T-cell (primary cell): ENCODE measurements around the gene CCR7. TPM values are rescaled to one million over a fixed set of nuclear protein-coding genes. Genes with fewer than 3 reads are reported as not detected.
A peak's percentile ranks its signal among the peaks of the same experiment; 100 is the strongest.

Experiments
- ATAC-seq, 4 experiments: fragments of 200-7000 bp in 3 of 4; fragments of 150-1000 bp in 1 of 4; cut with Tn5 transposase; replicated peaks in 1 of 4; 1 replicate in 3 of 4; 2 replicates in 1 of 4; pipeline ENCODE4 v1.10.0; 2021; ENCODE audit warnings: moderate library complexity in 3 of 4, mild to moderate bottlenecking in 2 of 4, moderate number of reproducible peaks in 1 of 4
- CTCF ChIA-PET, 2 donors: fragments of 300-600 bp; sonication (Branson Sonifier 250); formaldehyde crosslinking; loops; one replicate each; lab custom pipeline; 2022; ENCODE audit warnings: antibody characterized with exemption in 2 of 2; lab: Charles Lee
- POLR2A ChIA-PET, 2 donors: fragments of 300-600 bp; sonication (Branson Sonifier 250); formaldehyde crosslinking; loops; one replicate each; lab custom pipeline; 2022; ENCODE audit warnings: antibody characterized with exemption in 2 of 2; lab: Charles Lee
- DNase-seq, 35 experiments: peaks; one replicate each; pipeline versions ENCODE4 v3.0.0 to v3.0.0-alpha.2; 2013 to 2023
- H3K27ac ChIP-seq: one replicate; pipeline ENCODE4 v1.5.1; 2013; ENCODE audit warnings: low read length
- H3K27me3 ChIP-seq, 2 experiments: replicated peaks in 1 of 2; 1 replicate in 1 of 2; 2 replicates in 1 of 2; pipeline versions ENCODE4 v1.6.1 to v1.7.0; 2013; ENCODE audit warnings: low read length in 1 of 2, mixed read lengths in 1 of 2; ENCODE audit not compliant: control insufficient read depth in 2 of 2, insufficient read depth in 2 of 2; ENCODE audit errors: extremely low read depth in 1 of 2
- H3K36me3 ChIP-seq, 2 donors: 1 replicate in 1 of 2; 2 replicates in 1 of 2; pipeline versions ENCODE4 v1.6.1 to v1.7.0; 2013; ENCODE audit warnings: low read length in 1 of 2; ENCODE audit not compliant: control insufficient read depth in 2 of 2, insufficient read depth in 1 of 2; ENCODE audit errors: extremely low read depth in 1 of 2
- H3K4me1 ChIP-seq, 2 experiments: 1 replicate in 1 of 2; 2 replicates in 1 of 2; pipeline versions ENCODE4 v1.6.1 to v1.7.0; 2013; ENCODE audit warnings: low read length in 2 of 2, mixed read lengths in 1 of 2; ENCODE audit not compliant: insufficient read depth in 2 of 2, control insufficient read depth in 1 of 2; ENCODE audit errors: extremely low read depth in 1 of 2
- H3K4me3 ChIP-seq, 2 donors: 1 replicate in 1 of 2; 2 replicates in 1 of 2; pipeline versions ENCODE4 v1.5.1 to v1.7.0; 2013; ENCODE audit warnings: mild to moderate bottlenecking in 2 of 2, low read length in 1 of 2, moderate library complexity in 1 of 2; ENCODE audit not compliant: control insufficient read depth in 1 of 2; ENCODE audit errors: extremely low read depth in 1 of 2
- H3K9me3 ChIP-seq: 2 replicates; pipeline ENCODE4 v1.7.0; 2013
- H3K27ac Mint-ChIP-seq, 2 donors: one replicate each; pipeline ENCODE4 v1.8.0; 2020 to 2021; ENCODE audit warnings: mild to moderate bottlenecking in 2 of 2, mixed read lengths in 2 of 2
- H3K27me3 Mint-ChIP-seq, 2 donors: one replicate each; pipeline ENCODE4 v1.8.0; 2021 to 2022; ENCODE audit warnings: mixed read lengths in 2 of 2
- H3K36me3 Mint-ChIP-seq: one replicate; pipeline ENCODE4 v1.8.0; 2021; ENCODE audit warnings: mixed read lengths
- H3K4me1 Mint-ChIP-seq, 3 donors: one replicate each; pipeline ENCODE4 v1.8.0; 2020 to 2022; ENCODE audit warnings: mixed read lengths in 3 of 3, mild to moderate bottlenecking in 1 of 3
- H3K4me3 Mint-ChIP-seq, 3 donors: one replicate each; pipeline ENCODE4 v1.8.0; 2020 to 2022; ENCODE audit warnings: mild to moderate bottlenecking in 3 of 3, mixed read lengths in 3 of 3, moderate library complexity in 3 of 3
- H3K9me3 Mint-ChIP-seq, 3 donors: one replicate each; pipeline ENCODE4 v1.8.0; 2020 to 2022; ENCODE audit warnings: mixed read lengths in 3 of 3
- WGBS: methylation state at CpG from one replicate; pipeline ENCODE4 v1.1.5; 2013; ENCODE audit warnings: missing lambda C conversion rate; ENCODE audit not compliant: insufficient coverage; 5-methylcytosine and 5-hydroxymethylcytosine counted together
- total RNA-seq, 35 experiments: library from RNA in 6 of 35; stranded (reverse) in 6 of 35; fragments of 120-200 nt in 1 of 35; gene quantifications; one replicate each; pipeline versions ENCODE4 v1.2.1 to v1.2.4 and lab custom pipeline; 2013 to 2026

Gene CCR7
- total RNA-seq, 5 donors from 2014 or later (not counting 1 experiment from before 2014, with no cell fraction given): 173 to 438 (median 340) TPM

DNA sequence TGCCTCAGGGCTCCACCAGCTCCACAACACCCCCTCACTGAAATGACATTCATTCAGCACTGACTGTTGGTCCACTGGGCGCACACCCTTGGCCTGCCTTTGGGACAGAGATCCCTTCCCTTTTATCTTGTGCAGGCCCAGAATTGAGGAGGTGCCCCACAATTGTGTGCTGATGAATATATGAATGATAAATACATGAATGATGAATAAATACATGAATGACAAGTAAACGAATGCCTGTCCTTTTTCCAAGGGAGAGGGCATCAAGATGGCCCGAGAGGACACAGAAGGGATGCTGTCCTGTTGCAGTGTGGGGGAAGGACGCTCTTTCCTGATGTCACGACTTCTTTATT is 5.7 kb downstream of the CCR7 start:
- WGBS: 9% methylated on average over 1 of the region's 5 CpGs
- CTCF ChIA-PET: interaction anchor here (0.6 to 3.3 kb wide), 28 partner anchors 8 to 212 kb away, joined by 3 to 54 read pairs (median 6); partner anchors contain the start of gene TOP2A (in 2 of the 2)
- peaks cover 24 to 62% of the 10 kb centered on the region in 2 donors for H3K36me3 ChIP-seq
- H3K4me3 ChIP-seq: peak overlapping the region; percentile 75 to 97
- Mint-ChIP-seq H3K9me3 (no peaks in the 10 kb centered on the region), H3K27ac (peak overlapping the region; percentile 95 to 100), H3K4me3 (peak overlapping the region; percentile 91 to 99 (median 93)), H3K36me3 (peaks cover 83% of the 10 kb centered on the region), H3K4me1 (peaks cover 80 to 96% (median 93%) of the 10 kb centered on the region in 3 donors), H3K27me3 (no peaks in the 10 kb centered on the region)
- H3K4me1 ChIP-seq: peaks cover 43 to 97% of the 10 kb centered on the region in 2 experiments
- DNase-seq (no peak), ATAC-seq (no peak)
- H3K9me3 ChIP-seq: no peaks in the 10 kb centered on the region
- H3K27me3 ChIP-seq: no peaks in the 10 kb centered on the region
- POLR2A ChIA-PET: interaction anchor here (0.6 to 5.9 kb wide), 9 partner anchors 11 to 73 kb away, joined by 3 to 32 read pairs (median 3); no protein-coding TSS in a partner anchor
- peak overlapping the region; percentile 89 for H3K27ac ChIP-seq

DNA sequence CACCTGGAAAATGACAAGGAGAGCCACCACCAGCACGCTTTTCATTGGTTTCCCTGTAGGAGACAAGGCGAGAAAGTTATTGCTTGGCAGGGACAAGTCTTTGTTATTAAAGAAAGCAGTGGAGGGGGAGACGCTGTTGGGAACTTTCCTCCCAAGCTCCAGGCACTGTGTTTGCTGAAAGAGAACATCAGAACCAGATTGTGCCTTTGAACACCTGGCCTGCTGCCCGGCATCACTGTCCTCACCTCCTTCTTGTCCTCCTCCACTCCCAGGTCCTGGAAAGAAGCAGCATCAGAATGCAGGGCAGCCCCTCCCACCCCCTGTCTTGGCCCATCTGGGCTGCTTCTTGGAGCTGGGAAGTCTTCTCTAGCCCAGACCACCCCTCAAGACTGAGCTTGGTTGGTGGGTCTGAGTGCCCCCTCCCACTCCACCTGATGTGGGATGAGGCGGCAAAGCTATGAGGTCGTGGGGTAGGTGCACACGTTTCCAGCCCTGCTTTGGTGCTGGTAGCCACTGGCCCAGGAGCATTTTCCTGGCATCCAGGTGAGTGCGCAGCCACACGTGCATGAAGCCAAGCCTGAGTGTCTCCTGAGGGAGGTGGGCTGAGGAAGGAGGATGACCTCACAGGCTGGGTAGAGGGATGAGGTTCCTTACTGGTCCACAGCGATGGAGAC is 6.2 kb downstream of the CCR7 start:
- Histone ChIP-seq H3K27ac (peak overlapping the region; percentile 89), H3K4me1 (peaks cover 48 to 97% of the 10 kb centered on the region in 2 experiments), H3K9me3 (no peaks in the 10 kb centered on the region), H3K36me3 (peaks cover 25 to 67% of the 10 kb centered on the region in 2 donors), H3K4me3 (peak overlapping the region in 1 of 2 donors; percentile 97), H3K27me3 (no peaks in the 10 kb centered on the region)
- CTCF ChIA-PET: interaction anchor here (1.3 to 3.3 kb wide), 5 partner anchors 24 to 196 kb away, joined by 6 to 54 read pairs (median 8); no protein-coding TSS in a partner anchor
- H3K4me1 Mint-ChIP-seq: peaks cover 85 to 98% (median 97%) of the 10 kb centered on the region in 3 donors
- peak overlapping the region; percentile 95 to 100 for H3K27ac Mint-ChIP-seq
- H3K4me3 Mint-ChIP-seq: peak overlapping the region; percentile 91 to 99 (median 93)
- POLR2A ChIA-PET: interaction anchor here (0.6 to 2.0 kb wide), 9 partner anchors 11 to 75 kb away, joined by 3 to 8 read pairs (median 3); no protein-coding TSS in a partner anchor
- WGBS: 84% methylated on average over 6 of the region's 10 CpGs
- no peaks in the 10 kb centered on the region for H3K9me3 Mint-ChIP-seq
- ATAC-seq: no peak
- peak in 2 of 35 experiments; percentile 5 to 13 for DNase-seq
- no peaks in the 10 kb centered on the region for H3K27me3 Mint-ChIP-seq
- H3K36me3 Mint-ChIP-seq: peaks cover 83% of the 10 kb centered on the region

DNA sequence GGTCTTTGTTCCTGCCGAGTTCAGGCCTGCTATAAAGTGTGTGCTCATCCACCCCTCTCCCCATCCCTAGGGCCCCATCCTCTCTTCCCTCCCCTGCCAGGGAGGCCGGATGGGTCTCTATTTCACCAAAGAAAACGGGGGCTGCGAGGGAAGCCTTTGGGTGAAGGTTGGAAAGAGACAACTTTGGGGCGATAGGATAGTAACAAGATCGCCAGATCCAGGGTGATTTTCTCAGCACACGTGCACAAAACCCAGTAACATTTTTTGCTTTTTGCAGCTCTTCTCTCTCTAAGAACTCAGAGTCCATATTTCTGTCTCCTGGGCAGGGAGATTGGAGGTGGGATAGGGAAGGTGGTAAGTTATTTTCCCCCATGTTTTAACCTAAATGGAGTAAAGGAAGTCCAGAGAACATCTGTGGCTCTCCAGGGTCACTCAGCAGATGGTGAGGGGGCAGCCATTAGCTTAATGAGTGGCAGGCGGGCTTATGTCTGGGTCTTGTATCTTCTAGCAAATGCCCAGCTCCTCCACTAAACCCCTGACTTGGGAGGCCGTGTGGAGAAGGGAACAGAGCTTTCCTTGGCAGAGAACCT is 6.9 kb downstream of the CCR7 start:
- DNase-seq: peak in 2 of 35 experiments; percentile 5 to 9

DNA sequence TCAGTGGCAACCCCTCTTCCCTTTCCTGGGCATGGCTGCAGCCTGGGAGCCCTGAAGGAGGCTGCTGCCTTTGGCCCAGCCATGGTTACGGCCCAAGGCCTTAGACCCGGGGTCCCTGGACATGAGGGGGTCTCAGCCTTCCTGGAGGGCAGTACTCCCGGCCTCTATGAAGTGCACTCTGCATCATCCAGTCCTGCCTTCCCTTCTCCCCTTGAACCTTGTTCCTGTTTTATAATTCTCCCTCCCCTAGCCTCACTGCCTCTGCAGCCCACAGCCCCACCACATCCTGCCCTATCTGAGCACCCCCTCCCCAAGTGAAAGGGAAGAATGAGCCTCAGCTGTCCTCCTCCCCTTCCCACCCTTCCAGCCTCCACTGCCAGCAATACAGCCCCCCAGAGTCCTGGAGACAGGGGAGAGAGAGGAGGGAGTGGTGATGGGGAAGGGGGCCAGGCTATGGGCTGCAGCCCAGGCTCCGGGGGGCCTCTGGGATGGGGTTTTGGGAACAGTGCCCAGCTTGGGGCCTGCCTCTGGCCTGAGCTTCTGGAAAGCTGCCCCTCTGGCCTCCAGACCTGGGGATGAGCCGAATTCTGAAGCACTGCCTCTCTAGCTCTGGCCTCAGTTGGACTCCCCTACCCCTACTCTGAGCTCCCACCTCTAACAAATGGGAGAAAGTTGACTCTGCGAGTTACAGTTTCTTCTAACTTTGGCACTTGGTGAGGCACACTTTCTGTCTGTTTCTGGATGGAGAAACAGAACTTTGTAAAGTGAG is 7.6 kb downstream of the CCR7 start:
- H3K36me3 ChIP-seq: peaks cover 28 to 74% of the 10 kb centered on the region in 2 donors
- H3K27me3 ChIP-seq: no peaks in the 10 kb centered on the region
- Mint-ChIP-seq H3K4me3 (peak overlapping the region; percentile 25 to 99 (median 52)), H3K27ac (peak overlapping the region; percentile 87 to 100), H3K4me1 (peaks cover 95 to 98% (median 97%) of the 10 kb centered on the region in 3 donors), H3K9me3 (no peaks in the 10 kb centered on the region), H3K36me3 (peaks cover 79% of the 10 kb centered on the region), H3K27me3 (no peaks in the 10 kb centered on the region)
- ATAC-seq (no peak), DNase-seq (peak in 4 of 35 experiments; percentile 14 to 36 (median 24))
- no peak overlapping the region for H3K4me3 ChIP-seq
- H3K9me3 ChIP-seq: no peaks in the 10 kb centered on the region
- 53% methylated on average over 4 of the region's 6 CpGs for WGBS
- H3K27ac ChIP-seq: peak overlapping the region; percentile 89
- ChIA-PET CTCF (interaction anchor here (0.6 to 3.3 kb wide), 6 partner anchors 23 to 158 kb away, joined by 4 to 54 read pairs (median 4); partner anchors contain the start of gene TOP2A (in 1 of the 2)), POLR2A (interaction anchor here in 1 of 2 donors (0.5 to 1.6 kb wide), 5 partner anchors 57 to 234 kb away, joined by 4 to 14 read pairs (median 8); no protein-coding TSS in a partner anchor)
- H3K4me1 ChIP-seq: peaks cover 51 to 97% of the 10 kb centered on the region in 2 experiments

More for the DNA sequence above, 6.9 kb downstream of the CCR7 start:
- no peaks in the 10 kb centered on the region for H3K27me3 Mint-ChIP-seq
- H3K27me3 ChIP-seq: no peaks in the 10 kb centered on the region
- H3K36me3 ChIP-seq: peaks cover 25 to 71% of the 10 kb centered on the region in 2 donors
- peak overlapping the region; percentile 89 for H3K27ac ChIP-seq
- peaks cover 83% of the 10 kb centered on the region for H3K36me3 Mint-ChIP-seq
- ChIA-PET POLR2A (interaction anchor here in 1 of 2 donors (0.5 to 2.0 kb wide), 5 partner anchors 10 to 176 kb away, joined by 3 to 11 read pairs (median 6); no protein-coding TSS in a partner anchor), CTCF (interaction anchor here (0.6 to 3.3 kb wide), 4 partner anchors 23 to 159 kb away, joined by 4 to 54 read pairs (median 6); no protein-coding TSS in a partner anchor)
- H3K27ac Mint-ChIP-seq: peak overlapping the region; percentile 87 to 100
- H3K9me3 Mint-ChIP-seq: no peaks in the 10 kb centered on the region
- H3K4me1 Mint-ChIP-seq: peaks cover 91 to 98% (median 97%) of the 10 kb centered on the region in 3 donors
- H3K4me3 Mint-ChIP-seq: peak overlapping the region; percentile 54 to 99 (median 91)
- H3K4me3 ChIP-seq: no peak overlapping the region
- H3K4me1 ChIP-seq: peaks cover 51 to 97% of the 10 kb centered on the region in 2 experiments
- no peak for ATAC-seq
- 80% methylated on average over 2 of the region's 9 CpGs for WGBS
- H3K9me3 ChIP-seq: no peaks in the 10 kb centered on the region

DNA sequence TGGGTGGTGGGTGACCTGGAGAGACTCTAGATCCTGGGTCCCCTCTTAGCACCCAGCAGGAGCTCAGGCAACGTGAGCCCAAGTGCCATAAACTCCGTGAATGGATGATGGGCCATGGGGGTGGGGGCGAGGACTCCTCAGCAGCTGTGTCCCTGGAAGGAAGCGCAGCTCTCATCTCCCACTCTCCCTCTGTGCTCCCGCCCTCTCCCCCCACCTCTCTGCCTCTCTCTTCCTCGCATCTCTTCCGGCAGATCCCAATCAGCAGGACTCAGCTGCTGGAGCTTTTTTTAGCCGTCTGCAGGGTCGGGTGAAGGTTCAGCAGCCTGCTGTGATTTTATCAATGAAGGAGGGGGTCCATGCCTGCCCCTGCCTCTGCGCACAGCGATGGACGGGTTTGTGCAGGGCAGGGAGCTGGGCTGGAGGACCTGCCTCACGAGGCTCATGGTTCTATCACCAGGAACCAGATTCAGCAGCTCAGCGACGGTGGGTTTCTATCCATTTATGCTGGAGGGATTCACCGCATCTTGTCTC is 8.3 kb downstream of the CCR7 start:
- H3K4me3 Mint-ChIP-seq: peak overlapping the region in 2 of 3 donors; percentile 49 to 99
- H3K36me3 Mint-ChIP-seq: peaks cover 77% of the 10 kb centered on the region
- peaks cover 96 to 98% (median 97%) of the 10 kb centered on the region in 3 donors for H3K4me1 Mint-ChIP-seq
- Histone ChIP-seq H3K4me3 (no peak overlapping the region), H3K4me1 (peaks cover 51 to 97% of the 10 kb centered on the region in 2 experiments), H3K27ac (peak overlapping the region; percentile 89), H3K9me3 (no peaks in the 10 kb centered on the region), H3K27me3 (no peaks in the 10 kb centered on the region), H3K36me3 (peaks cover 28 to 72% of the 10 kb centered on the region in 2 donors)
- H3K27me3 Mint-ChIP-seq: no peaks in the 10 kb centered on the region
- no peaks in the 10 kb centered on the region for H3K9me3 Mint-ChIP-seq
- WGBS: 63% methylated on average over 6 of the region's 16 CpGs
- no peak for ATAC-seq
- peak overlapping the region; percentile 86 to 88 for H3K27ac Mint-ChIP-seq
- DNase-seq: peak in 1 of 35 experiments; percentile 24
- CTCF ChIA-PET: interaction anchor here (0.6 to 1.6 kb wide), 7 partner anchors 9 to 198 kb away, joined by 3 to 5 read pairs (median 4); partner anchors contain the start of gene TOP2A (in 1 of the 2)
- POLR2A ChIA-PET: interaction anchor here in 1 of 2 donors (0.6 kb wide), 1 partner anchor 67 kb away, joined by 4 read pairs; no protein-coding TSS in a partner anchor
